Activated CD8-positive, alpha-beta memory T cell treated with anti-CD3 and anti-CD28 coated beads for 4 hours (primary cell): Measurements from ENCODE around the gene DICER1.

Source experiments
- DNase-seq, 2 donors: peaks; one replicate each; pipeline ENCODE4 v3.0.0-alpha.2; 2020; ENCODE audit warnings: low read depth in 2 of 2

DICER1 gene

GRCh38 chr14:95039993-95040348, 117.4 kb downstream of the DICER1 start:
- DNase-seq, result no peak

GRCh38 chr14:95039259-95039992, 117.9 kb downstream of the DICER1 start:
- no peak for DNase-seq

GRCh38 chr14:95038521-95039250, 118.6 kb downstream of the DICER1 start:
- no peak for DNase-seq

- DNase-seq, result no peak
Observed at GRCh38 chr14:95037273-95037672, 120.1 kb downstream of the DICER1 start.
